G401.6 (cell line): ENCODE results near the gene BAK1.
"Not testable (repeated sequence)": the region's sequence is repeated elsewhere in the genome, so short reads cannot be mapped to it uniquely, and the experiment has no call there.

Experiments
- FAIRE-seq: peaks from 2 replicates; lab custom pipeline; 2012; peaks lifted over from hg19 to GRCh38; lab: Jason Lieb, UNC

BAK1 gene

GRCh38 chr6:33551538-33551937, 28.5 kb downstream of the BAK1 start:
- no peak for FAIRE-seq

- FAIRE-seq = no peak
These were observed 30.2 kb downstream of the BAK1 start for GRCh38 chr6:33549896-33550295.

- no peak for FAIRE-seq
These were observed 30.9 kb downstream of the BAK1 start for GRCh38 chr6:33549196-33549595.

- no peak for FAIRE-seq
These were observed 32.6 kb downstream of the BAK1 start for GRCh38 chr6:33547499-33547898.

- no peak for FAIRE-seq
These were observed 33.3 kb downstream of the BAK1 start for GRCh38 chr6:33546766-33547165.

- FAIRE-seq = not testable (repeated sequence)
These were observed 34.8 kb downstream of the BAK1 start for GRCh38 chr6:33545292-33545691.

- FAIRE-seq = no peak
These were observed 37.0 kb downstream of the BAK1 start for GRCh38 chr6:33543116-33543515.

- FAIRE-seq = no peak
These were observed 39.3 kb downstream of the BAK1 start for GRCh38 chr6:33540768-33541167.

GRCh38 chr6:33534702-33535101, 45.4 kb downstream of the BAK1 start:
- no peak for FAIRE-seq

- FAIRE-seq = not testable (repeated sequence)
These were observed 46.8 kb downstream of the BAK1 start for GRCh38 chr6:33533163-33533869.

GRCh38 chr6:33532431-33532830, 47.6 kb downstream of the BAK1 start:
- FAIRE-seq = not testable (repeated sequence)

- not testable (repeated sequence) for FAIRE-seq
These were observed 49.5 kb downstream of the BAK1 start for GRCh38 chr6:33530617-33531016.
